Stimulated activated naive CD8-positive, alpha-beta T cell treated with anti-CD3 and anti-CD28 coated beads, Interleukin-15, Interleukin-2, amounts not matched to agents 100 ng/mL and 50 ng/mL, for 24 hours (primary cell): Measurements from ENCODE around the gene SRCIN1.

Experiments
- H3K27ac Mint-ChIP-seq: one replicate; pipeline ENCODE4 v1.8.0; 2021; ENCODE audit warnings: mild to moderate bottlenecking, mixed read lengths
- H3K27me3 Mint-ChIP-seq: one replicate; pipeline ENCODE4 v1.8.0; 2021; ENCODE audit warnings: mixed read lengths
- H3K36me3 Mint-ChIP-seq: one replicate; pipeline ENCODE4 v1.8.0; 2021; ENCODE audit warnings: low read depth, mixed read lengths
- H3K4me1 Mint-ChIP-seq: one replicate; pipeline ENCODE4 v1.8.0; 2021; ENCODE audit warnings: low read depth, mixed read lengths
- H3K4me3 Mint-ChIP-seq: one replicate; pipeline ENCODE4 v1.8.0; 2021; ENCODE audit warnings: mild to moderate bottlenecking, mixed read lengths
- H3K9me3 Mint-ChIP-seq: one replicate; pipeline ENCODE4 v1.8.0; 2021; ENCODE audit warnings: mixed read lengths

Gene SRCIN1

GRCh38 chr17:38568845-38569510 lies 36.8 kb downstream of the SRCIN1 start:
- Mint-ChIP-seq H3K4me1 (peaks cover 13% of the 10 kb centered on the region), H3K9me3 (no peaks in the 10 kb centered on the region), H3K27me3 (peaks cover 86% of the 10 kb centered on the region), H3K4me3 (no peak overlapping the region), H3K36me3 (no peaks in the 10 kb centered on the region), H3K27ac (no peak overlapping the region)

- Mint-ChIP-seq H3K27ac (no peak overlapping the region), H3K4me1 (peaks cover 16% of the 10 kb centered on the region), H3K27me3 (peaks cover 86% of the 10 kb centered on the region), H3K4me3 (no peak overlapping the region), H3K36me3 (no peaks in the 10 kb centered on the region), H3K9me3 (no peaks in the 10 kb centered on the region)
Observed at GRCh38 chr17:38568274-38568673, 37.5 kb downstream of the SRCIN1 start.

- Mint-ChIP-seq H3K27me3 (peaks cover 90% of the 10 kb centered on the region), H3K27ac (no peak overlapping the region), H3K36me3 (no peaks in the 10 kb centered on the region), H3K9me3 (no peaks in the 10 kb centered on the region), H3K4me3 (no peak overlapping the region), H3K4me1 (peaks cover 15% of the 10 kb centered on the region)
Observed at GRCh38 chr17:38567350-38567749, 38.4 kb downstream of the SRCIN1 start.

DNA sequence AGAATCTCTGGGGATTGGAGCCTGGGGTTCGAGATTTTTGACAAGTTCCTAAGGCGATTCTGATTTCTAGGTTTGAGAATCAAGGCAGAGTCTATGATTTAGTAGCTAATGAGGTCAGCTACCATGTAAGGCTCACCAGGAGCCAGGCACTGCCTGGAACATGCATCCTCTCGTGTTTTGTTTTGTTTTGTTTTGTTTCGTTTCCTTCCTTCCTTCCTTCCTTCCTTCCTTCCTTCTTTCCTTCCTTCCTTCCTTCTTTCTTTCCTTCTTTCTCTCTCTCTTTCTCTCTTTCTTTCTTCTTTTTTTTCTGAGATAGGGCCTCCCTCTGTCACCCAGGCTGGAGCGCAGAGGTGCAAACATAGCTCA lies 39.1 kb downstream of the SRCIN1 start:
- peaks cover 89% of the 10 kb centered on the region for H3K27me3 Mint-ChIP-seq
- no peaks in the 10 kb centered on the region for H3K9me3 Mint-ChIP-seq
- H3K4me1 Mint-ChIP-seq: peaks cover 12% of the 10 kb centered on the region
- no peak overlapping the region for H3K4me3 Mint-ChIP-seq
- H3K36me3 Mint-ChIP-seq: no peaks in the 10 kb centered on the region
- H3K27ac Mint-ChIP-seq: no peak overlapping the region

- Mint-ChIP-seq H3K9me3 (no peaks in the 10 kb centered on the region), H3K36me3 (no peaks in the 10 kb centered on the region), H3K27me3 (peaks cover 85% of the 10 kb centered on the region), H3K4me3 (no peak overlapping the region), H3K27ac (no peak overlapping the region), H3K4me1 (peaks cover 12% of the 10 kb centered on the region)
Observed at GRCh38 chr17:38565853-38566665, 39.7 kb downstream of the SRCIN1 start.

GRCh38 chr17:38564869-38565268 lies 40.9 kb downstream of the SRCIN1 start:
- Mint-ChIP-seq H3K27ac (no peak overlapping the region), H3K9me3 (no peaks in the 10 kb centered on the region), H3K36me3 (no peaks in the 10 kb centered on the region), H3K4me3 (no peak overlapping the region), H3K4me1 (peaks cover 17% of the 10 kb centered on the region), H3K27me3 (peaks cover 82% of the 10 kb centered on the region)

GRCh38 chr17:38564254-38564837 lies 41.4 kb downstream of the SRCIN1 start:
- Mint-ChIP-seq H3K4me1 (peaks cover 18% of the 10 kb centered on the region), H3K36me3 (no peaks in the 10 kb centered on the region), H3K9me3 (no peaks in the 10 kb centered on the region), H3K4me3 (no peak overlapping the region), H3K27ac (no peak overlapping the region), H3K27me3 (peaks cover 78% of the 10 kb centered on the region)

GRCh38 chr17:38563362-38564253 lies 42.1 kb downstream of the SRCIN1 start:
- H3K4me3 Mint-ChIP-seq: no peak overlapping the region
- peaks cover 26% of the 10 kb centered on the region for H3K4me1 Mint-ChIP-seq
- peaks cover 71% of the 10 kb centered on the region for H3K27me3 Mint-ChIP-seq
- H3K27ac Mint-ChIP-seq: no peak overlapping the region
- no peaks in the 10 kb centered on the region for H3K9me3 Mint-ChIP-seq
- H3K36me3 Mint-ChIP-seq: no peaks in the 10 kb centered on the region

- Mint-ChIP-seq H3K36me3 (no peaks in the 10 kb centered on the region), H3K27ac (no peak overlapping the region), H3K4me1 (peaks cover 28% of the 10 kb centered on the region), H3K4me3 (no peak overlapping the region), H3K9me3 (no peaks in the 10 kb centered on the region), H3K27me3 (peaks cover 64% of the 10 kb centered on the region)
Observed at GRCh38 chr17:38562903-38563302, 42.8 kb downstream of the SRCIN1 start.

DNA sequence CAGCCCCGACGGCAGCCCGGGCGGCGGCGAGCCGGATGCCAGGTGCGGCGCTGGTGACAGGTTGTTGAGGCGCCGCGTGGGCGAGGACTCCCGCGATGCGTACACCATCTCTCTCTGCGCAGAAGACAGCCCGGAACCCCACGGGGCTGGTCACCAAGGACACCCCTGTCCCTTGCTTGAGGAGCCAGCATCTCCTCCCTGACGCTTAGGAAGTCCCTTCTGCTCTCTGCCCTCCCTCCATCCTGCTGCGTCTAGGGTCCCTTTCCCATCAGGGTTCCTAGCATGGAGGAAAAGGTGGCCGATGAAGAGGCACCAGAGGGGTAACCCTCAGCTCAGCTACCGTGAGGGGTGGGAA lies 43.6 kb downstream of the SRCIN1 start:
- Mint-ChIP-seq H3K9me3 (no peaks in the 10 kb centered on the region), H3K27me3 (peaks cover 58% of the 10 kb centered on the region), H3K4me1 (peaks cover 28% of the 10 kb centered on the region), H3K27ac (no peak overlapping the region), H3K36me3 (no peaks in the 10 kb centered on the region), H3K4me3 (no peak overlapping the region)

GRCh38 chr17:38561416-38562214 lies 44.1 kb downstream of the SRCIN1 start:
- Mint-ChIP-seq H3K27ac (no peak overlapping the region), H3K9me3 (no peaks in the 10 kb centered on the region), H3K4me1 (peaks cover 28% of the 10 kb centered on the region), H3K27me3 (peaks cover 52% of the 10 kb centered on the region), H3K4me3 (no peak overlapping the region), H3K36me3 (no peaks in the 10 kb centered on the region)

GRCh38 chr17:38560503-38561318 lies 45.0 kb downstream of the SRCIN1 start:
- Mint-ChIP-seq H3K36me3 (no peaks in the 10 kb centered on the region), H3K4me3 (no peak overlapping the region), H3K27me3 (peaks cover 46% of the 10 kb centered on the region), H3K27ac (no peak overlapping the region), H3K4me1 (peaks cover 28% of the 10 kb centered on the region), H3K9me3 (no peaks in the 10 kb centered on the region)

- no peak overlapping the region for H3K27ac Mint-ChIP-seq
- H3K4me1 Mint-ChIP-seq: peaks cover 28% of the 10 kb centered on the region
- H3K36me3 Mint-ChIP-seq: no peaks in the 10 kb centered on the region
- H3K27me3 Mint-ChIP-seq: peaks cover 40% of the 10 kb centered on the region
- H3K4me3 Mint-ChIP-seq: no peak overlapping the region
- no peaks in the 10 kb centered on the region for H3K9me3 Mint-ChIP-seq
Observed at GRCh38 chr17:38559880-38560230, 45.9 kb downstream of the SRCIN1 start.
